Vagina (tissue), 2 donors: Measurements from ENCODE around the gene ALDH1B1.

Experiments
- CTCF ChIP-seq, 3 experiments: fragments of 450-650 bp in 2 of 3; fragments of 200-600 bp in 1 of 3; sonication (generic) in 1 of 3; IDR thresholded peaks; one replicate each; pipeline ENCODE4 v1.5.1; 2017 to 2019; ENCODE audit warnings: antibody characterized with exemption in 3 of 3, mild to moderate bottlenecking in 2 of 3, moderate library complexity in 2 of 3
- POLR2AphosphoS5 ChIP-seq, 2 donors: sonication (generic); formaldehyde crosslinking; IDR thresholded peaks; one replicate each; pipeline ENCODE4 v1.9.0; 2017; ENCODE audit warnings: antibody characterized with exemption in 2 of 2, mild to moderate bottlenecking in 2 of 2, low read depth in 1 of 2; ENCODE audit not compliant: insufficient read depth in 1 of 2

GRCh38 chr9:38375572-38375963, 16.9 kb upstream of the ALDH1B1 start:
- TF ChIP-seq CTCF (IDR thresholded peaks at IDR 0.05): no peak
- no peak for TF ChIP-seq POLR2AphosphoS5 (IDR thresholded peaks at IDR 0.05; ENCODE audit: insufficient read depth in 1 of 2, low read depth in 1 of 2)
